IgD-negative memory B cell (primary cell): ENCODE measurements around the gene EYS. TPM values are rescaled to one million over a fixed set of nuclear protein-coding genes. Genes with fewer than 3 reads are reported as not detected.
"Not testable (repeated sequence)": the region's sequence is repeated elsewhere in the genome, so short reads cannot be mapped to it uniquely, and the experiment has no call there.

Experiments
- H3K27ac Mint-ChIP-seq, 3 donors: one replicate each; pipeline ENCODE4 v1.8.0; 2020 to 2022; ENCODE audit warnings: mild to moderate bottlenecking in 3 of 3, mixed read lengths in 3 of 3, moderate library complexity in 1 of 3
- H3K27me3 Mint-ChIP-seq: one replicate; pipeline ENCODE4 v1.8.0; 2021; ENCODE audit warnings: mixed read lengths
- H3K36me3 Mint-ChIP-seq: one replicate; pipeline ENCODE4 v1.8.0; 2020; ENCODE audit warnings: mild to moderate bottlenecking, mixed read lengths
- H3K4me1 Mint-ChIP-seq, 3 donors: one replicate each; pipeline ENCODE4 v1.8.0; 2020 to 2022; ENCODE audit warnings: mixed read lengths in 3 of 3, mild to moderate bottlenecking in 1 of 3
- H3K4me3 Mint-ChIP-seq, 4 donors: one replicate each; pipeline ENCODE4 v1.8.0; 2020 to 2022; ENCODE audit warnings: mild to moderate bottlenecking in 4 of 4, mixed read lengths in 4 of 4, moderate library complexity in 3 of 4
- H3K9me3 Mint-ChIP-seq, 3 donors: one replicate each; pipeline ENCODE4 v1.8.0; 2020 to 2021; ENCODE audit warnings: mixed read lengths in 3 of 3, mild to moderate bottlenecking in 1 of 3
- polyA plus RNA-seq: library from polyadenylated mRNA; unstranded; fragments of 300-500 nt; fragmentation: Illumina TruSeq; gene quantifications from one replicate; pipeline ENCODE4 v1.2.3, GENCODE V29; 2021

The EYS gene
- polyA plus RNA-seq, 1 donor from 2014 or later = 0.04 TPM

- Mint-ChIP-seq H3K36me3 (no peaks in the 10 kb centered on the region), H3K9me3 (peaks cover 0 to 10% (median 2%) of the 10 kb centered on the region in 3 donors), H3K27me3 (no peaks in the 10 kb centered on the region), H3K27ac (no peak overlapping the region), H3K4me1 (no peaks in the 10 kb centered on the region), H3K4me3 (no peak overlapping the region)
Observed at GRCh38 chr6:64256483-64256882, 1450.5 kb downstream of the EYS start.

DNA sequence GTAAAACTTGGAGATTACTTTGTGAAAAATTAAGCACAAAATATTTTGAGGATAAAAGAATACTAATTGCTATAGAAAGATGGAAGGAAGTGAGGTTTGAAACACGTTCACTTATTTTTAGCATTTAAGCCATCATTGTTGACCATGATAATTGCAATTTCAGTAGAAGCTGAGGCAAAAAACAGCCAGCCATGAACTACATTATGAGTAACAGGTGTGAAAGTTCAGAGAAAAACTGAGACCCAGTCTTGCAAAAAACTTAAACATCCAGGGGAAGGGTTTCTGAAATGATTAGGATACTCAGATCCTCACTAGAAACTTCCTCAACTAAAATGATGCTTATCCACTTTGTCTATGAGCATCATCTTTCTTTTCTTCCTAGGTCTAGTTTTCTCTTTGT lies 1452.0 kb downstream of the EYS start:
- H3K4me3 Mint-ChIP-seq = no peak overlapping the region
- H3K27ac Mint-ChIP-seq = no peak overlapping the region
- no peaks in the 10 kb centered on the region for H3K27me3 Mint-ChIP-seq
- no peaks in the 10 kb centered on the region for H3K36me3 Mint-ChIP-seq
- no peaks in the 10 kb centered on the region for H3K4me1 Mint-ChIP-seq
- H3K9me3 Mint-ChIP-seq = peaks cover 0 to 10% (median 2%) of the 10 kb centered on the region in 3 donors

DNA sequence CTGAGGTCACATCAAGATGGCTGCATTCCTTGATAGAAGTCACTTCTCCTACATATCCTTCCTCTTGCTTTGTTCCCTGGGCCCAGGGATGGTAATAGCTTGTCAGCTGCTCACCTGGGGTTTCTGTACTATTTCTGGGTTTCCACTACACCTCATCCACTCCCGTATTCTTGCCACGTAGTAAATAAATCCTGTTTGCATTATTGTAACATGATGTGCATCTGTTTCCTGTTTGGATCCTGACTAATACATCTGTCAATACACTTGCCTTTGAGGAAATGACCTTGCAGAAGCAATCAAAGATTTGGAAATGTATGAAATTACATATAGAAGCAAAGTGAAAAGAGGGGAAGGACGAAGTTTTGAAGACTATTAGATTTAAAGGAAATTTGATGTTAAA lies 1452.5 kb downstream of the EYS start:
- H3K9me3 Mint-ChIP-seq = peaks cover 0 to 10% (median 3%) of the 10 kb centered on the region in 3 donors
- no peaks in the 10 kb centered on the region for H3K27me3 Mint-ChIP-seq
- no peaks in the 10 kb centered on the region for H3K36me3 Mint-ChIP-seq
- no peaks in the 10 kb centered on the region for H3K4me1 Mint-ChIP-seq
- H3K27ac Mint-ChIP-seq = no peak overlapping the region
- no peak overlapping the region for H3K4me3 Mint-ChIP-seq

DNA sequence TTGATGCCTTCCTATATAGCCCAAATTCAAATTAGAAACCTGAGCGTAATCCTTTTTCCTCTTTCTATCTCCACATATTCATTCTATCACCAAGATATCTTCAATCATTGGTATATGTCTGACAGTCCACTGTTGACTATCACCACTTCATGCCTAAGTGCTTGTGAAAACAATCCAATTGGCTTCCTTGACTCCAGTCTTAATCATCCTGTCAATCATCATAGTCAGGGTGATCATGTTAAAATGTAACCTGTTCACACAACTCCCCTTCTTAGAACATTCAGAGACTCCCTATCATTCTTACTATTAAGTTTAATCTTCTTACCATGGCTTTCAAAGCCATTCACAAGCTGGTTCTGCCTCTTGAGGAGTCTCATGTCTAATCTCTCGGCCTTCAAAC lies 1454.8 kb downstream of the EYS start:
- no peaks in the 10 kb centered on the region for H3K4me1 Mint-ChIP-seq
- H3K36me3 Mint-ChIP-seq = no peaks in the 10 kb centered on the region
- H3K27me3 Mint-ChIP-seq = no peaks in the 10 kb centered on the region
- peaks cover 2 to 16% (median 4%) of the 10 kb centered on the region in 3 donors for H3K9me3 Mint-ChIP-seq
- no peak overlapping the region for H3K27ac Mint-ChIP-seq
- H3K4me3 Mint-ChIP-seq = no peak overlapping the region

DNA sequence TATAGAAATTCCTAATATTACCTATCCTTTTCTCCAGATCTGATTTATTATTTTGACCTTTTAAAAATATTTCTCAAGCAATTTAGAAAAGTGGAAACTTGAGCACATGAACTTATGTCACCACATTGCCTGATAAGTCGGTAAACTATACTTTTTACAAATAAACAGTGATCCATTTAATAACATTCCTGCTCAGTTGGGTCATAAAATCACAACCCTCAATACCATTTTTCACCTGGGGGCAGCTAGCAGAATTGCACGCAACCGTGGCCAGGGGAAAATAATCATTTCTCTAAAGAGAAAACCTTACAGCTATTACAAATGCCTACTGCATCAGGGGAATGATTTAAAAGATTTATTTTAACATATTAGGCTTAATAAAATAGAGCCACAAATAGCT lies 1456.9 kb downstream of the EYS start:
- Mint-ChIP-seq H3K27ac (no peak overlapping the region), H3K36me3 (no peaks in the 10 kb centered on the region), H3K4me1 (no peaks in the 10 kb centered on the region), H3K9me3 (peaks cover 1 to 16% (median 4%) of the 10 kb centered on the region in 3 donors), H3K27me3 (no peaks in the 10 kb centered on the region), H3K4me3 (no peak overlapping the region)

DNA sequence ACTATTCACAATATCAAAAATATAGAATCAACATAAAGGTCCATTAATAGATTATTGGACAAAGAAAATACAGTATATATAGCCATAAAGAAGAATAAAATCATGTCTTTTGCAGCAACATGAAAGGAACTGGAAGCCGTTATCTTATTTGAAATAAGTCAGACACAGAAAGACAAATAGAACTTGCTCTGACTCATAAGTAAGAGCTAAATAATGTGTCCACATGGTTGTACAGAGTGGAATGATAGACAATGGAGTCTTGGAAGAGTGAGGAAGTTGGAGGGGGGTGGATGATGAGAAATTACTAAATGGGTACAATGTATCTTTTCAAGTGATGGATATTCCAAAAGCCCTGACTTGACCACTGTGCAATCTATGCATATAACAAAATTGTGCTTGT lies 1457.9 kb downstream of the EYS start:
- Mint-ChIP-seq H3K36me3 (no peaks in the 10 kb centered on the region), H3K9me3 (peaks cover 1 to 11% (median 4%) of the 10 kb centered on the region in 3 donors), H3K27ac (no peak overlapping the region), H3K27me3 (no peaks in the 10 kb centered on the region), H3K4me1 (no peaks in the 10 kb centered on the region), H3K4me3 (no peak overlapping the region)

DNA sequence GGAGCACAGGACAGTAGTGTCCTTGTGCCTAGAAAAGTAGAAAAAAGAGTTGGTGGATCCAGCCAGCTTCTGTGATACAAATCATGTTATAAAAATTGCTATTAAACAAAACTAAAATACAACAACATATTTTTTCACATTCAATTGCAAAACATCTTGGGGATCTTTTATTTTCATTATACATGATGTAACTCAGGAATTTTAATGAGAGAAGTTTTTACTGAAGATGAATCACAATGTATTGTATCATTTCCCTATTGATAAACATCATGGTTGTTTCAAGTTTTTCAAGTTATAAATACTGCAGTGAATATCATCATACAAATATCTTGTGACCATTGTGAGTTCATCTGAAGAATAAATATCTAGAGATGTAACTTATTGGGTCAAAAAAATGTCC lies 1463.4 kb downstream of the EYS start:
- H3K4me3 Mint-ChIP-seq = no peak overlapping the region
- peaks cover 2% of the 10 kb centered on the region for H3K36me3 Mint-ChIP-seq
- no peak overlapping the region for H3K27ac Mint-ChIP-seq
- no peaks in the 10 kb centered on the region for H3K4me1 Mint-ChIP-seq
- H3K27me3 Mint-ChIP-seq = no peaks in the 10 kb centered on the region
- peaks cover 6 to 11% (median 8%) of the 10 kb centered on the region in 3 donors for H3K9me3 Mint-ChIP-seq

GRCh38 chr6:64238908-64239307 lies 1468.1 kb downstream of the EYS start:
- H3K9me3 Mint-ChIP-seq = peaks cover 3 to 15% (median 5%) of the 10 kb centered on the region in 3 donors
- H3K36me3 Mint-ChIP-seq, H3K4me3 Mint-ChIP-seq, H3K27me3 Mint-ChIP-seq, H3K27ac Mint-ChIP-seq, H3K4me1 Mint-ChIP-seq: not testable (repeated sequence)

DNA sequence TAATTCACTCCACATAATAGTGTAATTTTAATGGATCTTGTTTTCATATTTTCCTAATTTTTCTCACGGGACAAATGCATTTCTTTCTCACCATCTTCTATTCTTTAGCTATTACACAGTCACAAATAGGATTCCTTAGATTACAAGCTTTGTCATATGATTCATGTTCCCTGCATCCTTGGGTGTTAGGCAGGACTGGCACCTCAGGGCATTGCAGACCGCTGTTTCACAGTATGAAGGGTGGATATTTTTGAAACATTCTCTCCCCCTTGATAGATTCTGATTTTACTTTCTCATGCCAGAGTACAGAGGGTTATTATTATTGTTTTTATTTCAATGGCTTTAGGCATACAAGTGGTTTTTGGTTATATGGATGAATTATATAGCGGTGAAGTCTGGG lies 1469.0 kb downstream of the EYS start:
- Mint-ChIP-seq H3K27me3 (no peaks in the 10 kb centered on the region), H3K4me3 (no peak overlapping the region), H3K4me1 (no peaks in the 10 kb centered on the region), H3K36me3 (peaks cover 2% of the 10 kb centered on the region), H3K9me3 (peaks cover 3 to 15% (median 5%) of the 10 kb centered on the region in 3 donors), H3K27ac (no peak overlapping the region)

DNA sequence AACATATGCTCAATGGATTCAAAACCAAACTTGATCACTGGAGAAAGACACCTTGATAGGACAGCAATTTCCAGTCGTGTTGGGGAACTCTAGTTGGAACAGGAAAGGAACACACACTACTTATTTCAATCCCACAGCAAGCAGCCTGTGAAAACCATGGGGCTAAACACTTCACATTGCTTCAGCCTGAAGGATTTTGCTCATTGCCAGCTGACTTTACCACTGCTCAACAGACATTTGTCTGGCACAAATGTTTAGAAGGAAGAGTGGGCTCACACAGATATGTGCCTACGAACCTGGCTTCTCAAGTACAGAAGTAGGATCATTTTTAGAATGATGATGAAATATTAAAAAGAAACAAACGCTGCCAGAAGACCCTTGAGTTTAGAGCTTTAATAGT lies 1473.3 kb downstream of the EYS start:
- Mint-ChIP-seq H3K27me3 (no peaks in the 10 kb centered on the region), H3K9me3 (peaks cover under 1 to 5% (median 4%) of the 10 kb centered on the region in 3 donors), H3K36me3 (peaks cover 2% of the 10 kb centered on the region), H3K4me3 (no peak overlapping the region), H3K27ac (no peak overlapping the region), H3K4me1 (no peaks in the 10 kb centered on the region)

GRCh38 chr6:64231928-64232327 lies 1475.1 kb downstream of the EYS start:
- H3K4me1 Mint-ChIP-seq = no peaks in the 10 kb centered on the region
- no peaks in the 10 kb centered on the region for H3K27me3 Mint-ChIP-seq
- H3K27ac Mint-ChIP-seq = no peak overlapping the region
- peaks cover 2% of the 10 kb centered on the region for H3K36me3 Mint-ChIP-seq
- no peak overlapping the region for H3K4me3 Mint-ChIP-seq
- peaks cover 0 to 2% (median 0%) of the 10 kb centered on the region in 3 donors for H3K9me3 Mint-ChIP-seq

GRCh38 chr6:64230530-64230929 lies 1476.5 kb downstream of the EYS start:
- H3K9me3 Mint-ChIP-seq = peaks cover 0 to 2% (median 0%) of the 10 kb centered on the region in 3 donors
- H3K4me3 Mint-ChIP-seq = no peak overlapping the region
- no peaks in the 10 kb centered on the region for H3K4me1 Mint-ChIP-seq
- peaks cover 2% of the 10 kb centered on the region for H3K36me3 Mint-ChIP-seq
- no peaks in the 10 kb centered on the region for H3K27me3 Mint-ChIP-seq
- H3K27ac Mint-ChIP-seq = no peak overlapping the region

- Mint-ChIP-seq H3K9me3 (no peaks in the 10 kb centered on the region), H3K4me1 (no peaks in the 10 kb centered on the region), H3K4me3 (no peak overlapping the region), H3K27me3 (no peaks in the 10 kb centered on the region), H3K27ac (no peak overlapping the region), H3K36me3 (peaks cover 2% of the 10 kb centered on the region)
Observed at GRCh38 chr6:64227863-64228262, 1479.2 kb downstream of the EYS start.

DNA sequence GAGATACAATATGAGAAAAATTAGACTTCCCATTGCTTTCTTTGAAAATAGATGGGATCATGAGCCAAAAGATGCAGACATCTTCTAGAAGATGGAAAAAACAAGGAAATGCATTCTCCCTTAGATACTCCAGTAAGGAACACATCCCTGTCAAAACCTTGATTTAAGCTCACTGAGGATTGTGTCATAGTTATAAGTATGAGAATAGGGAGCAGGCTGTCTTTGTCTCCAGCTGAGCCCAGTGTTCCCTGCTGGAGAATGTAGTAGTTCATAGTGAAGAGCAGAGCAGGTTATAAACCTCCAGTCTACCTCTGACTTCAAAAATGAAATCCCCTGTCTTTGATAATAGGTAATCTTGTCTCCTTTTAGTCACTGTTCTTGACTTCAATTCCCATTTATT lies 1481.5 kb downstream of the EYS start:
- Mint-ChIP-seq H3K27me3 (no peaks in the 10 kb centered on the region), H3K9me3 (no peaks in the 10 kb centered on the region), H3K27ac (no peak overlapping the region), H3K36me3 (no peaks in the 10 kb centered on the region), H3K4me1 (no peaks in the 10 kb centered on the region), H3K4me3 (no peak overlapping the region)

- no peaks in the 10 kb centered on the region for H3K27me3 Mint-ChIP-seq
- no peaks in the 10 kb centered on the region for H3K4me1 Mint-ChIP-seq
- H3K4me3 Mint-ChIP-seq = no peak overlapping the region
- H3K9me3 Mint-ChIP-seq = no peaks in the 10 kb centered on the region
- no peak overlapping the region for H3K27ac Mint-ChIP-seq
- H3K36me3 Mint-ChIP-seq = no peaks in the 10 kb centered on the region
Observed at GRCh38 chr6:64224819-64225218, 1482.2 kb downstream of the EYS start.

- no peaks in the 10 kb centered on the region for H3K36me3 Mint-ChIP-seq
- no peaks in the 10 kb centered on the region for H3K27me3 Mint-ChIP-seq
- H3K27ac Mint-ChIP-seq = no peak overlapping the region
- H3K9me3 Mint-ChIP-seq = peaks cover 0 to 4% (median 0%) of the 10 kb centered on the region in 3 donors
- H3K4me1 Mint-ChIP-seq = no peaks in the 10 kb centered on the region
- H3K4me3 Mint-ChIP-seq = no peak overlapping the region
Observed at GRCh38 chr6:64221776-64222175, 1485.2 kb downstream of the EYS start.

- Mint-ChIP-seq H3K4me1 (no peaks in the 10 kb centered on the region), H3K27ac (no peak overlapping the region), H3K9me3 (peaks cover 0 to 4% (median 0%) of the 10 kb centered on the region in 3 donors), H3K4me3 (no peak overlapping the region), H3K36me3 (no peaks in the 10 kb centered on the region), H3K27me3 (no peaks in the 10 kb centered on the region)
Observed at GRCh38 chr6:64220801-64221200, 1486.2 kb downstream of the EYS start.
